GM12892 (cell line): ENCODE measurements around the gene PLK3.

Experiments
- DNase-seq: peaks from one replicate; pipeline ENCODE4 v3.0.0; 2011; ENCODE audit not compliant: insufficient read length
- FAIRE-seq: peaks from 2 replicates; lab custom pipeline; 2011; peaks lifted over from hg19 to GRCh38; lab: Jason Lieb, UNC
- POLR2A ChIP-seq: IDR thresholded peaks from 2 replicates; pipeline ENCODE4 v1.6.1; 2011; ENCODE audit warnings: low read depth, low read length, control low read depth
- POLR2AphosphoS5 ChIP-seq: IDR thresholded peaks from 2 replicates; pipeline ENCODE4 v1.6.1; 2011; ENCODE audit warnings: low read depth, low read length, control low read depth
- TAF1 ChIP-seq: IDR thresholded peaks from 2 replicates; pipeline ENCODE4 v1.6.1; 2011; ENCODE audit warnings: low read depth, mild to moderate bottlenecking, control low read depth, low read length, borderline replicate concordance

PLK3 gene

GRCh38 chr1:44839576-44839975 lies 39.4 kb downstream of the PLK3 start:
- DNase-seq: no peak
- TF ChIP-seq POLR2AphosphoS5: no peak
- no peak for TF ChIP-seq POLR2A
- no peak for TF ChIP-seq TAF1
- FAIRE-seq: no peak

DNA sequence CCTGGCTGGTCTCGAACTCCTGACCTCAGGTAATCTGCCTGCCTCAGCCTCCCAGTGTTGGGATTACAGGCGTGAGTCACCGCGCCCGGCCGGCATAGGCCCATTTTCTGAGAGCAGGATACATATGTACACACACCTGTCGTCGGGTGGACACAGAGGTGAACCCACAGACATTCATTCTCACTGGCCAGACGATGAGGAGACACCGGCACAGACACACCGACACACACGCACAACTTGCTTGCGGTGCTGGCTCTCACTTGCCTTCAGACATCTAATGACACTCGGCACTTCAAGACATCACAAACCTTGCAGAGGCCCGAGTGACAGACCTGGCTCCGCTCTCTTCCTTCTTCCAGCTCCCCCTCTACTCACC lies 42.3 kb downstream of the PLK3 start:
- FAIRE-seq (no peak), DNase-seq (no peak)
- no peak for TF ChIP-seq POLR2AphosphoS5

DNA sequence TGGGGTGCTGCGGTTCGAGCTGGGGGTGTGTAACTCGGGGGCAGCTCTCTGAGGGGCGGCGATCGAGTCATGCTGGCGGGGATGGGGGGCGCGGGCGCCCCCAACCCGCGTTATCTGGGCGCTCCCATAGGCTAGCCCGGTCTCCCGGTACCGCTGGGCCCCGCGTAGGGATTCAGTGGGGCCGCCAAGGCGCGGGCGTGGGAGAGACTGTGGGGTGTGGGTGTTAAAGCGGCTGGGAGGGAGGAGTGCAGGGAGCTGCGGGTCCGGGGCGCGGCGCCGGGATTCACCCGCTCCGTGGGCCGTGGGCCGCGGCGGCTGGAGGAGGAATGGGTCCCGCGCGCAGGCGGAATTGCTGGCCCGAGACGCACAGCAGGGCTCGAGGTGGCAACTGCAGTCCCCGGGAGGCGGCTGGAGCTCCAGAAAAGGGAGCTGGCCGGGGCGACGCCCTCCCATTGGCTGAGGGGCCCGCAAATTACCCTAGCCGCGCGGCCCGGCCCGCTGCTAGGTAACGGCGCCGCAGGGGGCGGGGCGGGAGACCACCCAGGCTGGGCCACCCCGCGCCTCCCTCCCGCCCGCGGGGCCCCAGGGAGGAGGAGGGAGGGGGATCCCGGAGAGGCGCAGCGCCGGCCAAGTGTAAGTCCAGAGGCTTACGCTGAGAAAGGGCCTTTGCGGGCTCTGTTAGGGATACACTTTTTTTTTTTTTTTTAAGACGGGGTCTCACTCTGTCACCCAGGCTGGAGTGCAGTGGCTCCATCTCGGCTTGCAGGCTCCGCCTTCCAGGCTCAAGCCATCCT lies 42.9 kb downstream of the PLK3 start, which contains the start of gene PTCH2:
PTCH2 (minus strand) TSS at position 392 of the 794 bp plus-strand sequence; CDS start at position 71, 321 bp downstream.
- FAIRE-seq (no peak), DNase-seq (peak; percentile 62)
- no peak for TF ChIP-seq POLR2AphosphoS5
- TF ChIP-seq POLR2A: no peak
- no peak for TF ChIP-seq TAF1

- FAIRE-seq (no peak), DNase-seq (no peak)
- TF ChIP-seq POLR2AphosphoS5: no peak
- no peak for TF ChIP-seq POLR2A
- TF ChIP-seq TAF1: no peak
Measured at GRCh38 chr1:44846985-44847384, 46.8 kb downstream of the PLK3 start.

DNA sequence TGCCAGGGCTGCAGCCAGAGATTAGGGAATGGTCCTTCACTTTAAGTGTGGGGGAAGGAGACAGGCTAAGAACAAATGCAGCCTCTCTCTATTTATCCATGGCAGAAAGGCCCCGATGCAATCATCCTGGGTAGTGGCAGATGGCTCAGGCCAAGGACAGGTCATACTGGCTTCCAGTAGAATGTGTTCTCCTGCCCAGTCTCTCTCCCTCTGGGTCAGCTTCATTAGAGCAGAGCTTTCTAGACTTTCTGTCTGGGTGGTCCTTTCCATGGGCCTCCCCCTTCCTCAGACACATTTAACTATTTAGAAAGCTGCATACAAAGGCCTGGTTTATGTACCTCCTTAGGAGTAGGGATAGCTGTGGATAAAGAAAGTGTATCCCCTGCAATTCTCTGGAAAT lies 47.7 kb downstream of the PLK3 start:
- DNase-seq (no peak), FAIRE-seq (no peak)
- no peak for TF ChIP-seq TAF1
- no peak for TF ChIP-seq POLR2AphosphoS5
- TF ChIP-seq POLR2A: no peak

DNA sequence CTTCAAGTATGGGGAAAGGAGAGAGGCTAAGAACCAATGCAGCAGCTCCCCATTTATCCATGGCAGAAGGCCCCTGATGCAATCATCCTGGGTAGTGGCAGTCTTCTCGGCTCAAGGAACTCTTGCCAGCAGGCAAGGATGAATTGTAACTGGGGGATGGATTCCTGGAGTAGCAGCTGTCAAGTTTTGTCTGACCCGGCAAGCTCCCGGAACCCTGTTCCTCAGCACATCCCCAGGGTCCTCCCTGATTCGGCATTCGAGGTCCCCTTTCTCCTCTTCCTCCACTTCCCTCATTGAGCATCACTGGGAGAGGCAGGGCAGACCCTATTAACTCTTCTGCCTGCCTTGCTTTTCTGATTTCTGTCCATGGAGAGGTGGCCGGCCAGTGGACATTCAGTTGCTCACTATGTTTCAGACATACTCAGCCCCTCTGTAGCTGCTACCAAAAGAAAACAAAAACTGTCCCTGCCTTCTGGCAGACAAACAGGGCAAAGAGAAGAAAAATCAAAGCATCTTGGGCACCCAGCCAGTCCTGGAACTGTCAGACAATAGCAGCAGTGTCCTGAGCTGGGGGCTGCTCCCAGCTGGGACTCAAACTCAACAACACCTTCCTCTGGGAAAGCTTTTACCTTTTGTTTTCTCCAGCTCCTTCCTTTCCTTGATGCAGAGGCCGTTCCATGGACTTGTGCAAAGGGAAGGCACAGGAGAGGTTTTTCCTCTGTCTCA lies 48.4 kb downstream of the PLK3 start:
- FAIRE-seq: no peak

DNA sequence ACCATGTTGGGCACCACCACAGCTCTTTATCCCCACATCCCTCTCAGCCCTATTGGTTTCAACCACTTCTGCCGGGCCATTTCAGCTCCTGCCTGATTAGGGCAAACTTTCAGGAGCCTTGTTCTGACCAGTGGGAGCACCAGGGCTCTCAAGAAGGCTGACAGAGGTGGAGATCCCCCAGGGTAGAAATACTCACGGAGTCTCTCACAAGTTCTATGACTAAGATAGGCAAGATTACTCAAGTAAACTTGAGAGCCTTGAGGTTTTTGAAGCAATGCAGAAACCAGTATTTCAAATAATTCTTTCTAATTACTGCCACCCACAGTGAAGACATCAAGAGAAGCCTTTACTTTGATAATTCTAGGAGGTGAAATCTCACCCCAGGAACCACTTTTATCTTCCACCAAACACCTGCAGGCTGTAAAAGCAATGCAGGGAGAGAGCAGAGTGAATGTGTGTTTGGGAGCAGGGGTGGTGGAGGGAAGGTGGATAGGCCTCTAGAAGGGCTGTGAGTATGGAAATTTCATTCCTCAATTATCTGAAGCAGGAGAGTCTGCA lies 49.5 kb downstream of the PLK3 start:
- TF ChIP-seq TAF1: no peak
- no peak for TF ChIP-seq POLR2A
- TF ChIP-seq POLR2AphosphoS5: no peak
- DNase-seq (no peak), FAIRE-seq (no peak)

More for the DNA sequence above, 48.4 kb downstream of the PLK3 start:
- TF ChIP-seq POLR2A (no peak), POLR2AphosphoS5 (no peak), TAF1 (no peak)
- DNase-seq: no peak

DNA sequence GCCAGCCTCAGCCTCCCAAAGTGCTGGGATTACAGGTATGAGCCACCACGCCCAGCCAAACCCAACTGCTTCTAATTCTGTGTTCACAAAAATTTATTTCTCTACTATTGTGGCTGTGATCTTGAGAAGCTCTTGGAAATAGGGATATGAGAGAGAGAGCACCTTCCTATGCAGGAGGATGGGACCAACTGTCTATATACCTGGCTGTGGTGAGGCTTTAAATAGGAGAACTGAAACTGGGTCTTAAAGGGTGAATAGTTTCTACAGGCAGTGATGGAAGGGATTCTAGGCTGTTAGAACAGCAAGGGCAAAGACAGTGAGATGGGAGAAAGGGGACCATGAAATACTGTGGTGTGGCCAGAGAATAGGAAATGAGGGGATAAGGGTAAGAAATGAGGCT lies 51.1 kb downstream of the PLK3 start:
- FAIRE-seq: peak; percentile 48
- no peak for TF ChIP-seq TAF1
- TF ChIP-seq POLR2AphosphoS5: no peak
- TF ChIP-seq POLR2A: no peak
- DNase-seq: no peak

DNA sequence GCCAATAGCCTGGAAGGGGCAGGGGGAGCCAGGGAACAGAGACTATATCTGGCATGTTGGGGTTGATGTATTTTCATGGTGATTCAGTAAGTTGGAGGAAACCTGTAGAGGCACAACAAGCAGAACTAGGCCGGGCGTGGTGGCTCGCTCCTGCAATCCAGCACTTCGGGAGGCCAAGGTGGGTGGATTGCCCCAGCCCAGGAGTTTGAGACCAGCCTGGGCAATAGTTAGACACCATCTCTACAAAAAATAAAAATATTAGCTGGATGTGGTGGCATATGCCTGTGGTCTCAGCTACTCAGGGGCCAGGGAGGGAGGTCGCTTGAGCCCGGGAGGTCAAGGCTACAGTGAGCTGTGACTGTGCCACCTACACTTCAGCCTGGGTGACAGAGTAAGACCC lies 53.0 kb downstream of the PLK3 start:
- FAIRE-seq (no peak), DNase-seq (no peak)
- TF ChIP-seq POLR2A: no peak
- no peak for TF ChIP-seq TAF1
- no peak for TF ChIP-seq POLR2AphosphoS5

- no peak for DNase-seq
- no peak for TF ChIP-seq TAF1
- no peak for TF ChIP-seq POLR2AphosphoS5
- no peak for TF ChIP-seq POLR2A
- no peak for FAIRE-seq
Measured at GRCh38 chr1:44854970-44855369, 54.8 kb downstream of the PLK3 start.
